Activated CD4-positive, alpha-beta T cell treated with anti-CD3 and anti-CD28 coated beads, Interleukin-2, amount 50 U/mL, for 16 hours (primary cell): Measurements from ENCODE around the gene MED15.
"Not testable (repeated sequence)": the region's sequence is repeated elsewhere in the genome, so short reads cannot be mapped to it uniquely, and the experiment has no call there.

Experiments
- DNase-seq: peaks from one replicate; pipeline ENCODE4 v3.0.0-alpha.2; 2020

MED15 gene

DNA sequence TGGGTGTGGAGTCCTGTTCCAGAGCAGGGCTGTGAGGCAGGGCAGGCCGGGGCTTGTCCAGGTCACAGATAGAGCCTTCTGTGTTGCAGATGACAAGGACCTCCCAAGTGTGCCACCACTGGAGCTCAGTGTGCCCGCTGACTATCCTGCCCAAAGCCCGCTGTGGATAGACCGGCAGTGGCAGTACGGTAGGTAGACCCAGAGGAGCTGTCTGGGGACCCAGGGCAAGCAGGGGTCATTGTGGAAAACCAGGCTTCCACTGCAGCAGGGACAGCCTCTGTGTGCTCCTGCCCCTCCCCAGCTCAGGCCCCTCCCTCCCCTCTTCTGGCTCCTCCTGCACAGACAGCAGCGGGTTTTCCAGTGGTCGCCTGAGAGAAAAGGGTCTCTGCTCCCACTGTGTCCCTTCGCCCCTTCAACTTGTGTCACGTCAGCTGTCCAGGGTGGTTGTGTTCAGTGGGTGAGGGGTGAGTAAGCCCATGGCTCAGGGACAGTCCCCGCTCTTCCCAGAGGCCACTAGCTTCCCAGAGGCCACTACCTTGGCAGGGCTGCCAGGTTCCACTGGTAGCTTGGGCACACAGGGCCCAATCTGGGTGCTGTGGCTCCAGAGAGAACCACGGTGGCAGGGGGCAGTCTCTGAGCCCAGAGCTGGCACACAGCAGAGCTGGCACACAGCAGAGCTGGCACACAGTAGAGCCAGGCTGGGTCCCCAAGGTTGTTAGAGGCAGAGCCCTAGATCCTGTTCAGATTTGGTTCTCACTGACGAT lies 78.4 kb downstream of the MED15 start:
- no peak for DNase-seq

DNA sequence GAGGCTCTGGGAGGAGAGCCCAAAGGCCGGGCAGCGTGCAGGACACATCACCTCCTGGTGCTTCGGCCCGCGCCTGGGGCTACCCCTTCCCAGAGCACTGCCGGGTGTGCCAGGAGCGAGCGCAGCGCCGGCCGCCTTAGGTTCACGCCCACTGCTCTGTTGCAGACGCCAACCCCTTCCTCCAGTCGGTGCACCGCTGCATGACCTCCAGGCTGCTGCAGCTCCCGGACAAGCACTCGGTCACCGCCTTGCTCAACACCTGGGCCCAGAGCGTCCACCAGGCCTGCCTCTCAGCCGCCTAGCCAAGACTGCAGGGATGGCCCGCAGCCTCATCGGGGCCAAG lies 79.0 kb downstream of the MED15 start:
- DNase-seq, result no peak

GRCh38 chr22:20587206-20587958 lies 80.0 kb downstream of the MED15 start:
- DNase-seq, result no peak

- no peak for DNase-seq
Measured at GRCh38 chr22:20588092-20588842, 80.9 kb downstream of the MED15 start.

DNA sequence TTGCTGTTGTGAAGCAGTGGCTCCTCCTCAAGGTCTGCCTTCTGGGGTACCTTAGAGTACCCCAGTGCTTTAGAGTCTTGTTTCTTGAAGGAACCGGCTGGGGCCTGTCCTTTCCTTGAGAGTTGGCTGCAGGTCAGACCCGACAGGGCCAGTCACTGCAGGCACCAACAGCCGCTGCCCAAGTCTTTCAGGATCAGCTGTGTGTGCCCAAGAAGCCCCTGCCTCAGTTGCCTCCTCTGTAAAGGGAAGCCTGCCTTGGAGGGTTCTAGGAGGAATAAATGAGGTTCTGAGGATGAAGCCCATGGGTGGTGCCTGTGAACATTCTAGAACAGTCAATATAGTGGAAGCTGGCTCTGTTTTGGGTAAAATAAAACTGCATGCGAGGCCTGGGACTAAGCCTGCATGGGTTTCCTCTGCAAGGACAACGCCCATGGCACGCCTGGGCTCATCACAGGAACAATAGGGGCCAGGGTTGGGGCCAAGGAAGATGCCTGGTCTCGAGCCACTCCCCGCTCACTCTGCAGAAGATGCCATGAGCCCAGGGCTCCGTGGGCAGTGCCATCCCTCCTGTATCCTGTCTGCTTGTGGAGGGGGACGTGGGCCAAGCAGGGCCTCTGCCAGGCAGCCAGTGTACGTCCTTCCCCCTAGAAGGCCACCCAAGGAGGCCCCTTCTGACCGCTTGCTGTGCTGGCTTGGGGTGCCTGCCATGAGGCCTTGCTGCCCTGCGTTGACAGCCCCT lies 81.6 kb downstream of the MED15 start:
- DNase-seq, result no peak

DNA sequence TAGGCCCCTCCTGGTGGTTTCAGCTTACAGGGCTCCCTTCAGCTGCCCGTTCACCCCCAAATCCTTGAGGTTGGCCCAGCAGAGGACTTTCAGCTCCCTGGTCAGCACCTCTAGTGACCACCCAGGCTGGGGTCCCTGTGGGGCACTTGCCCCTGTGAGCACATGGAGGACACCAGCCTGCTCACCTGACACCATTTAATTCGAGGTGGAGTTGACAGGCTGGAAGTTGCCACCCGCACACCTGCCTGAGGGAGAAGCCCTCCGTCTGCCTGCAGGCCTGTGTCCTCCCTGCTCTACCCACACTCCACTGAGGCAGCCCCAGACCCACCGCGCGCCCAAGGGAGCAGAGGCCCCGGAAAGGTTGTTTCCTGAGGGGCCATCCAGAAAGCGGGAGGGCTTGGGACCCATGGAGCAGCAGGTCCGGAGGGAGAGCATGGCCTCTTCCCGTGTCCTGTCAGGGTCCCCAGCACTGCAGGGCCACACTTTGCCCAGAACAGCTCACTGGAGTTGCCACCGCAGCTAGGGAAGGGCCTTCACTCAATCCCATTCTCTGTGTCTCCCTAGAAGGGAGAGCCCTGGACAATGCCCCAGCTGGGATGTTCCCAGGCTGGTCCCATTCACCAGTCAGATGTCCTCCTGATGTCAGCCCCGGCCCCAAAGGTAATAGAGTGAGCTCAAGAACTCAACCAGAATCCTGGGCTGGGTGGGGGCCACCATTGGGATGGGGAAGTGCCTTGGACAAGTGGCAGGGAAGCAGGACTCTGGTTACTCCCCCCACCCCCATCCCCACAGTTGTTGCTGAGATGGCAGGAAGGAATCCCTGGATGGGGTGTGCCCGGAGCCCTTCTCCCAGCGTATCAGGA lies 82.4 kb downstream of the MED15 start:
- DNase-seq, result no peak

GRCh38 chr22:20590477-20591294 lies 83.3 kb downstream of the MED15 start:
- no peak for DNase-seq

GRCh38 chr22:20591295-20591645 lies 83.9 kb downstream of the MED15 start:
- DNase-seq, result no peak

GRCh38 chr22:20591660-20592310 lies 84.4 kb downstream of the MED15 start:
- DNase-seq, result no peak

- not testable (repeated sequence) for DNase-seq
Measured at GRCh38 chr22:20594038-20594437, 86.6 kb downstream of the MED15 start.

- DNase-seq, result not testable (repeated sequence)
Measured at GRCh38 chr22:20594486-20594885, 87.1 kb downstream of the MED15 start.

DNA sequence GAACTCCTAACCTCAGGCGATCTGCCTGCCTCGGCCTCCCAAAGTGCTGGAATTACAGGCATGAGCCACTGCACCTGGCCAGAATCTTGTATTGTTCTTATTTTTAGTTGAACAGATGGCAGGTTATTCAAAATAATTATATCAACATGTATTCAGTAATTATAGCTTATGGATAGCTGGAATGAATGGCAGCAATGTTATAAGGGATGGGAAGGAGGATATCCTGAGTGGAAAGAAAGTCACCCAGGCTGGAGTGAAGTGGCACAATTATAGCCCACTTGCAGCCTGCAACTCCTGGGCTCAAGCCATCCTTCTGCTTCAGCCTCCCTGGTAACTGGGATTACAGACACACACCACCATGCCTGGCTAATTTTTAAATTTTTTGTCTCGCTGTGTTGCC lies 88.1 kb downstream of the MED15 start:
- DNase-seq, result no peak

GRCh38 chr22:20599117-20599516 lies 91.7 kb downstream of the MED15 start:
- DNase-seq, result no peak

DNA sequence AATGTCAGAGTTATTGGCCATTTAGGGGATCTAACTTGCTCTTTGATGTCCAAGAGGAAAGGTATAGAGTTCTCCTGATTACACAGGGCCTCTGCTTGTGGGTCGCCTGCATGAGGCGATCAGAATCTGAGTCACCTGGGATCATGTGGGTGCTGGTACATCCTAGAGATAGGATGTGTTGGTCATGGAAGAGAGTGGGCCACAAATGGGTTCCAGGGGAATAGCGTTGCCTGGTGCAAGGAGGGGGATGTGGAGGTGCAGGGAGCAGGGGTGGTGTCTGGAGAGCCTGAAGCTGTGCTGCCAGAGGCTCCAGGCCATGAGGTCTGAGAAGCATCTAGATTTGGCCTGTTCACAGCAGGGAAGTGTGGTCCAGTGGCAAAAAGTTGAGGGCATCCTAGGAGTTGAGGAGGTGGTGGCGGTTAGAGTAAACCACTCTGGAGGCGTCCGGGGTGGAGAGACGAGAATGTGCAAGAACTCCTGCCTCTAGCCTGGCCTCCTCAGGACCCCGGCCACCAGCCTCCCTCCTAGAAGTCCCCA lies 92.8 kb downstream of the MED15 start:
- no peak for DNase-seq

- no peak for DNase-seq
Measured at GRCh38 chr22:20601308-20601707, 93.9 kb downstream of the MED15 start.

- DNase-seq, result no peak
Measured at GRCh38 chr22:20602609-20603164, 95.3 kb downstream of the MED15 start.

- no peak for DNase-seq
Measured at GRCh38 chr22:20604092-20604747, 96.8 kb downstream of the MED15 start.

DNA sequence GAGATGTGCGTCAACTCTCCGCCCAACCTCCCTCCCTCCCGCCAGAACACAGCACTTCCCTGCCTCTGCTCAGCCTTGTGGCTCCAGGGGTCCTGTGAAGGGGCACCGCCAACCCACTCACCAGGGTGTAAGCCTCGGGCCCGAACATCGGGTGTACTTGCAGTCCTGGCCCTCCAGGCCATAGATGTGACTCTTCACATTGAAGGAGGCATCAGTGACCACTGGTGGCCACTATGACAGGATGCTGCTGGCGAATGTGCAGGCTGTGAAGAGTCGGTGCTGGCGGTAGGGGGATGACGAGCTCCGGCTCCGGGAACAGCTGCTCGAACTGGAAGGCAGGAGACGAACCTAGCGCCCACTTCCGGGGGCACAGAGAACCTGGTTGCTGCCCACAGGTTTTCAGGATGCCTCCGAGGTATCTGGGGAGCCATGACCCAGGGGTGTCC lies 97.4 kb downstream of the MED15 start:
- DNase-seq, result no peak

DNA sequence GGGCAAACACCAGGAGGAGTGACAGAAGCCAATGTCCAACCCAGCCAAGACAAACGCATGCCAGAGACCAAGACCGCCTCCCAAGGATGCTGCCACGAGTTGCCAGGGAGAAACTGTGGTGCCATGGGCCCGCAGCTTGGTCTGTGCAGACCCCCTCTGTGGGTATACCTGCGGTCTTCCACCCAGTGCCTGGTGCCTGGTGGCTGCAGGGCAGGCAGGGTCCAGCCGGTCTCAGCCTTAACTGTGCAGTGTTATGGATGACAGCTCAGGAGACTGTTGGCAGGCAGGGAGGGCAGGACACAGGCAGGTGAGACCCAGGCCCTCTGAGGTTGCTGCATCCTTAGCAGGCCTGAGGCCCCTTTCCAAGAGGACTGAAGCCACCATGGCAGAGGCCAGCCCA lies 97.9 kb downstream of the MED15 start:
- no peak for DNase-seq
